PC-9 (cell line): ENCODE measurements around the gene NTM. TPM values are rescaled to one million over a fixed set of nuclear protein-coding genes. Genes with fewer than 3 reads are reported as not detected.

Experiments used
- BruUV-seq: library from RNA; stranded (reverse); fragments of 400-500 nt; replicated peaks from 2 replicates; lab custom pipeline; 2021; lab: Mats Ljungman, UMichigan
- CTCF ChIA-PET: fragments of 300-600 bp; sonication (Branson Sonifier 250); formaldehyde crosslinking; loops from one replicate; lab custom pipeline; 2022; ENCODE audit warnings: antibody characterized with exemption; lab: Charles Lee
- POLR2A ChIA-PET: fragments of 300-600 bp; sonication (Branson Sonifier 250); formaldehyde crosslinking; loops from one replicate; lab custom pipeline; 2022; ENCODE audit warnings: antibody characterized with exemption; ENCODE audit not compliant: unreplicated experiment; lab: Charles Lee
- DNase-seq, 2 experiments: peaks; one replicate each; pipeline versions ENCODE4 v3.0.0 to v3.0.0-alpha.2; 2015 to 2022; ENCODE audit warnings: mixed read lengths in 1 of 2
- H2AFZ ChIP-seq: fragments of 200-600 bp; sonication (generic); 2 replicates; pipeline ENCODE4 v1.8.1; 2017; ENCODE audit warnings: antibody characterized with exemption
- H3F3A ChIP-seq: fragments of 200-600 bp; sonication (generic); 2 replicates; pipeline ENCODE4 v1.8.1; 2017; ENCODE audit warnings: antibody characterized with exemption, mild to moderate bottlenecking, low read depth; ENCODE audit not compliant: insufficient read depth
- H3K27ac ChIP-seq: fragments of 200-600 bp; sonication (generic); 2 replicates; pipeline ENCODE4 v1.6.1; 2016; ENCODE audit warnings: mixed run types
- H3K27me3 ChIP-seq: fragments of 200-600 bp; sonication (generic); 2 replicates; pipeline ENCODE4 v1.6.1; 2016; ENCODE audit warnings: low read depth, mixed run types; ENCODE audit not compliant: insufficient read depth
- H3K36me3 ChIP-seq: fragments of 200-600 bp; sonication (generic); 2 replicates; pipeline ENCODE4 v1.6.1; 2016; ENCODE audit warnings: low read depth, mixed run types
- H3K4me1 ChIP-seq: fragments of 200-600 bp; sonication (generic); replicated peaks from 2 replicates; pipeline ENCODE4 v1.6.1; 2016; ENCODE audit warnings: mixed run types; ENCODE audit not compliant: insufficient read depth
- H3K4me2 ChIP-seq: fragments of 200-600 bp; sonication (generic); 2 replicates; pipeline ENCODE4 v1.6.1; 2017; ENCODE audit warnings: mixed run types
- H3K4me3 ChIP-seq: fragments of 200-600 bp; sonication (generic); 2 replicates; pipeline ENCODE4 v1.6.1; 2016; ENCODE audit warnings: mixed run types
- H3K79me2 ChIP-seq: fragments of 200-600 bp; sonication (generic); 2 replicates; pipeline ENCODE4 v1.6.1; 2017; ENCODE audit warnings: low read depth, mixed run types
- H3K9me2 ChIP-seq: fragments of 200-600 bp; sonication (generic); 2 replicates; pipeline ENCODE4 v1.8.1; 2017; ENCODE audit warnings: mild to moderate bottlenecking; ENCODE audit not compliant: insufficient read depth
- H3K9me3 ChIP-seq: fragments of 200-600 bp; sonication (generic); 2 replicates; pipeline ENCODE4 v1.8.1; 2016; ENCODE audit warnings: low read depth; ENCODE audit not compliant: insufficient read depth
- H4K20me1 ChIP-seq: fragments of 200-600 bp; sonication (generic); 2 replicates; pipeline ENCODE4 v1.8.1; 2017; ENCODE audit not compliant: insufficient read depth
- CTCF ChIP-seq: fragments of 200-600 bp; sonication (generic); conservative IDR thresholded peaks from 2 replicates; pipeline ENCODE4 v1.6.1; 2017; ENCODE audit warnings: mixed run types, antibody characterized with exemption, mild to moderate bottlenecking, moderate library complexity
- EZH2 ChIP-seq: fragments of 200-600 bp; sonication (generic); IDR thresholded peaks from 2 replicates; pipeline ENCODE4 v1.8.0; 2017; ENCODE audit warnings: antibody characterized with exemption, low read depth
- intact Hi-C: fragments of 100-400 bp; cut with micrococcal nuclease; formaldehyde crosslinking; loops from one replicate; pipeline ENCODE4 v1.10.0; 2022; ENCODE audit not compliant: unreplicated experiment
- total RNA-seq: library from RNA; stranded (reverse); gene quantifications from 2 replicates; pipeline ENCODE4 v1.2.3, GENCODE V29; 2021

Gene NTM
- total RNA-seq, 1 experiment from 2014 or later, result not detected

- Histone ChIP-seq H2AFZ (no peak overlapping the region), H3K4me1 (no peaks in the 10 kb centered on the region), H3K36me3 (no peaks in the 10 kb centered on the region), H3F3A (no peaks in the 10 kb centered on the region), H4K20me1 (no peaks in the 10 kb centered on the region), H3K79me2 (no peaks in the 10 kb centered on the region), H3K27ac (no peak overlapping the region), H3K4me2 (no peak overlapping the region), H3K9me2 (no peaks in the 10 kb centered on the region), H3K27me3 (peaks cover 38% of the 10 kb centered on the region), H3K9me3 (no peaks in the 10 kb centered on the region), H3K4me3 (no peak overlapping the region)
- DNase-seq, result no peak
- no TSS peak for BruUV-seq
- CTCF ChIA-PET, result no interaction called here
- TF ChIP-seq CTCF (no peak), EZH2 (no peak)
- POLR2A ChIA-PET, result no interaction called here
- intact Hi-C loops, result no loop called here
Observed at GRCh38 chr11:131816051-131816450, 445.6 kb downstream of the NTM start.

- Histone ChIP-seq H3K27ac (no peak overlapping the region), H3K4me2 (no peak overlapping the region), H4K20me1 (no peaks in the 10 kb centered on the region), H3K4me1 (no peaks in the 10 kb centered on the region), H3K36me3 (no peaks in the 10 kb centered on the region), H3K9me3 (no peaks in the 10 kb centered on the region), H3K27me3 (peaks cover 47% of the 10 kb centered on the region), H2AFZ (no peak overlapping the region), H3K79me2 (no peaks in the 10 kb centered on the region), H3F3A (no peaks in the 10 kb centered on the region), H3K9me2 (no peaks in the 10 kb centered on the region), H3K4me3 (no peak overlapping the region)
- no peak for DNase-seq
- BruUV-seq, result no TSS peak
- ChIA-PET CTCF (no interaction called here), POLR2A (no interaction called here)
- no peak for TF ChIP-seq CTCF
- no peak for TF ChIP-seq EZH2
- intact Hi-C loops, result no loop called here
Observed at GRCh38 chr11:131817687-131818188, 447.3 kb downstream of the NTM start.

- BruUV-seq, result no TSS peak
- Histone ChIP-seq H3K27ac (no peak overlapping the region), H4K20me1 (no peaks in the 10 kb centered on the region; the same call in 1 of the 2 replicates), H3K9me3 (no peaks in the 10 kb centered on the region), H3K9me2 (no peaks in the 10 kb centered on the region), H3K79me2 (no peaks in the 10 kb centered on the region), H3F3A (no peaks in the 10 kb centered on the region), H3K4me2 (no peak overlapping the region), H2AFZ (no peak overlapping the region), H3K27me3 (peaks cover 30% of the 10 kb centered on the region), H3K4me1 (no peaks in the 10 kb centered on the region), H3K36me3 (no peaks in the 10 kb centered on the region), H3K4me3 (no peak overlapping the region)
- ChIA-PET POLR2A (no interaction called here), CTCF (no interaction called here)
- DNase-seq, result no peak
- intact Hi-C loops, result no loop called here
- TF ChIP-seq EZH2, result no peak
Observed at GRCh38 chr11:131819865-131820264, 449.4 kb downstream of the NTM start.

GRCh38 chr11:131822506-131822905 is 452.1 kb downstream of the NTM start:
- ChIA-PET POLR2A (no interaction called here), CTCF (no interaction called here)
- intact Hi-C loops, result no loop called here
- H3K4me2 ChIP-seq, result no peak overlapping the region
- H3K79me2 ChIP-seq, result no peaks in the 10 kb centered on the region
- peaks cover 21% of the 10 kb centered on the region for H3K27me3 ChIP-seq
- BruUV-seq, result no TSS peak
- no peaks in the 10 kb centered on the region for H3F3A ChIP-seq
- no peaks in the 10 kb centered on the region for H3K36me3 ChIP-seq
- H2AFZ ChIP-seq, result no peak overlapping the region
- no peak overlapping the region for H3K27ac ChIP-seq
- H3K4me1 ChIP-seq, result no peaks in the 10 kb centered on the region
- no peaks in the 10 kb centered on the region for H3K9me2 ChIP-seq
- TF ChIP-seq CTCF, result no peak
- no peak for TF ChIP-seq EZH2
- no peak overlapping the region for H3K4me3 ChIP-seq
- H4K20me1 ChIP-seq, result no peaks in the 10 kb centered on the region; the same call in 1 of the 2 replicates
- DNase-seq, result no peak
- no peaks in the 10 kb centered on the region for H3K9me3 ChIP-seq
